ENCODE results near the gene RREB1. TPM values are rescaled to one million over a fixed set of nuclear protein-coding genes. Genes with fewer than 3 reads are reported as not detected.

Gene RREB1
- total and polyA plus RNA-seq, 2 donors (not counting 3 experiments of a cell fraction or from before 2014, with no cell fraction given), result 3.7 to 33.0 TPM

GRCh38 chr6:7165890-7166267 lies 58.1 kb downstream of the RREB1 start:
- TF ChIP-seq, protein P1, sequence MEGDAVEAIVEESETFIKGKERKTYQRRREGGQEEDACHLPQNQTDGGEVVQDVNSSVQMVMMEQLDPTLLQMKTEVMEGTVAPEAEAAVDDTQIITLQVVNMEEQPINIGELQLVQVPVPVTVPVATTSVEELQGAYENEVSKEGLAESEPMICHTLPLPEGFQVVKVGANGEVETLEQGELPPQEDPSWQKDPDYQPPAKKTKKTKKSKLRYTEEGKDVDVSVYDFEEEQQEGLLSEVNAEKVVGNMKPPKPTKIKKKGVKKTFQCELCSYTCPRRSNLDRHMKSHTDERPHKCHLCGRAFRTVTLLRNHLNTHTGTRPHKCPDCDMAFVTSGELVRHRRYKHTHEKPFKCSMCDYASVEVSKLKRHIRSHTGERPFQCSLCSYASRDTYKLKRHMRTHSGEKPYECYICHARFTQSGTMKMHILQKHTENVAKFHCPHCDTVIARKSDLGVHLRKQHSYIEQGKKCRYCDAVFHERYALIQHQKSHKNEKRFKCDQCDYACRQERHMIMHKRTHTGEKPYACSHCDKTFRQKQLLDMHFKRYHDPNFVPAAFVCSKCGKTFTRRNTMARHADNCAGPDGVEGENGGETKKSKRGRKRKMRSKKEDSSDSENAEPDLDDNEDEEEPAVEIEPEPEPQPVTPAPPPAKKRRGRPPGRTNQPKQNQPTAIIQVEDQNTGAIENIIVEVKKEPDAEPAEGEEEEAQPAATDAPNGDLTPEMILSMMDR (IDR thresholded peaks at IDR 0.05; ENCODE audit: extremely low read depth in 1 of 2, insufficient read depth in 1 of 2, low read depth in 1 of 2, low read length in 2 of 2), result no peak
- no peak for TF ChIP-seq EZH2 (IDR thresholded peaks at IDR 0.05; ENCODE audit: borderline replicate concordance, low read depth, low read length, severe bottlenecking)
- TF ChIP-seq POLR2A (IDR thresholded peaks at IDR 0.05; ENCODE audit: low read depth, low read length), result no peak
- TF ChIP-seq POLR2AphosphoS5 (IDR thresholded peaks at IDR 0.05; ENCODE audit: insufficient read depth, low read depth, low read length), result no peak
- TF ChIP-seq, protein P2, sequence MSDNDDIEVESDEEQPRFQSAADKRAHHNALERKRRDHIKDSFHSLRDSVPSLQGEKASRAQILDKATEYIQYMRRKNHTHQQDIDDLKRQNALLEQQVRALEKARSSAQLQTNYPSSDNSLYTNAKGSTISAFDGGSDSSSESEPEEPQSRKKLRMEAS (IDR thresholded peaks at IDR 0.05; ENCODE audit: insufficient read depth, insufficient read length), result no peak
- no peak for TF ChIP-seq GATA2 (IDR thresholded peaks at IDR 0.05; ENCODE audit: insufficient read depth, insufficient read length, low read depth, low read length)
- no peak for TF ChIP-seq JUN (IDR thresholded peaks at IDR 0.05; ENCODE audit: borderline replicate concordance, insufficient read depth, insufficient read length, low read depth)
- no peak for TF ChIP-seq FOS (IDR thresholded peaks at IDR 0.05; ENCODE audit: borderline replicate concordance, insufficient read depth, low read length)
- no peak for TF ChIP-seq MYC (IDR thresholded peaks at IDR 0.05; ENCODE audit: low read depth, low read length)
- H2AFZ ChIP-seq (ENCODE audit: low read depth, low read length), result no peak overlapping the region
- dilution Hi-C loops (cut with MboI; ENCODE audit: extremely low pct_ligation_motif_present, low sequenced_read_pairs) (no loop called here), intact Hi-C loops (cut with micrococcal nuclease) (loop anchor here (2.0 kb wide), 1 partner anchor 13 kb away; no protein-coding TSS in a partner anchor)
- peaks cover 9% of the 10 kb centered on the region for H3K4me1 ChIP-seq (ENCODE audit: control insufficient read depth, extremely low read depth, insufficient read depth, low read length)
- CTCF ChIA-PET, result interaction anchor here (1.5 kb wide), 1 partner anchor 469 kb away, joined by 5 read pairs; no protein-coding TSS in a partner anchor
- DNase-seq (ENCODE audit: low read depth, low spot score) (no peak), FAIRE-seq (no peak)
- H3K36me3 ChIP-seq (ENCODE audit: control insufficient read depth in 2 of 2, extremely low read depth in 1 of 2, insufficient read depth in 2 of 2, low read length in 2 of 2), result no peaks in the 10 kb centered on the region
- H3K4me2 ChIP-seq (ENCODE audit: insufficient read depth, low read length), result no peak overlapping the region
- BruUV-seq (replicated peaks), result no TSS peak
- peaks cover 69% of the 10 kb centered on the region for H3K79me2 ChIP-seq (ENCODE audit: control insufficient read depth, insufficient read depth, low read length)
- no peak overlapping the region for H3K4me3 ChIP-seq (replicated peaks in 1 of 3; ENCODE audit: insufficient read depth in 1 of 3, low read depth in 1 of 3, low read length in 3 of 3)
- H3K27me3 ChIP-seq (ENCODE audit: control insufficient read depth in 2 of 2, insufficient read depth in 2 of 2, low read length in 2 of 2), result no peaks in the 10 kb centered on the region
- no peak overlapping the region for H3K27ac ChIP-seq (ENCODE audit: insufficient read depth, low read depth, low read length)
- no peaks in the 10 kb centered on the region for H3K9me1 ChIP-seq (replicated peaks; ENCODE audit: control insufficient read depth, extremely low read depth, insufficient read depth, low read length)
- H4K20me1 ChIP-seq (replicated peaks; ENCODE audit: control insufficient read depth, extremely low read depth, insufficient read depth, low read length), result peaks cover 12% of the 10 kb centered on the region
- POLR2A ChIA-PET, result no interaction called here
- no peaks in the 10 kb centered on the region for H3K9me3 ChIP-seq (replicated peaks; ENCODE audit: control insufficient read depth, insufficient read depth, low read length)
- no peak overlapping the region for H3K9ac ChIP-seq (replicated peaks; ENCODE audit: extremely low read depth, insufficient read depth, low read length)

All from endothelial cell of umbilical vein (primary cell).